Right kidney (tissue), 1 donor: ENCODE results near the gene DGUOK.
"Not testable (repeated sequence)": the region's sequence is repeated elsewhere in the genome, so short reads cannot be mapped to it uniquely, and the experiment has no call there.

Experiments used
- DNase-seq: peaks from one replicate; pipeline ENCODE4 v3.0.0-alpha.2; 2016

The DGUOK gene

DNA sequence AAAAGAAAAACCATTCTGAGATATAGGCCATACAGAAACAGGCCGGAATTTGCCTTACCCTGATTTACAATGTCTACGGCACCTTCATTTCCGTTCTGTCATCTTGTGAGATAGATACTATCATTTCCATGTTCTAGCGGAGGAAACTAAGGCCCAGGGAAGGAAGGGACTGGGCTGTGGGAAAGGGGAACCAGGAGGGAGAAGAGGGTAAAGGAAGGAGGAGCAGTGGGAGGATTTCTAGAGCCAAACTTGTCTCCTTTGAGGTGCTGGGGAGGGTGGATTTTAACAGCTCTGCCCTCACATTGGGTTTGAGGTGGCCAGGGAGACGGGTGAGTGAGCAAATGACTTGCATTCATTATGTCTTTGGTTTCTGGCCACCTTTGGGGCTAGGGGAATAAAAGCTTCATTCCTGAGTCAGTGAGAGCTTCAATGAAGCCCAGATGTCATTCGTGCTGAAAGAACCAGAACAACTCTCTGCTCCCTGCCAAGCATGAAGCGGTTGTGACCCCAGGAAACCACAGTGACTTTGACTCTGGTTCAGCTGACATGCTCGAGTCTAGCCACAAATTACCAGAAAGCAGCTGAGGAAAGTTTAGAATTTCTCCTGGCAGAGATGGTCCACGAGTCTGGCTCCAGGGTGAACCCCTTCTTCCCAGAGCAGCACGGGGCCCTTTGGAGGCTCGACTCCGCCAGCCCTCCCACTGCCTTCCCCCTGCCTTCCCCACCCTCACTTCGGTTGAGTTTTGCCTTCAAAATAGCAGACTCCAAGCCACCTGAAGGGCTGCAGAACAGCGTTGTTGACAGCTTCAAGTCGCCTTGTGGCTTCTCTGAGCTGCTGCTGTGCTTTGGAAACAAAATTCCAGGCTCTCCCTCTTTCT, 30.1 kb upstream of the DGUOK start:
- DNase-seq: no peak

GRCh38 chr2:73897240-73897583, 29.5 kb upstream of the DGUOK start:
- DNase-seq: no peak

DNA sequence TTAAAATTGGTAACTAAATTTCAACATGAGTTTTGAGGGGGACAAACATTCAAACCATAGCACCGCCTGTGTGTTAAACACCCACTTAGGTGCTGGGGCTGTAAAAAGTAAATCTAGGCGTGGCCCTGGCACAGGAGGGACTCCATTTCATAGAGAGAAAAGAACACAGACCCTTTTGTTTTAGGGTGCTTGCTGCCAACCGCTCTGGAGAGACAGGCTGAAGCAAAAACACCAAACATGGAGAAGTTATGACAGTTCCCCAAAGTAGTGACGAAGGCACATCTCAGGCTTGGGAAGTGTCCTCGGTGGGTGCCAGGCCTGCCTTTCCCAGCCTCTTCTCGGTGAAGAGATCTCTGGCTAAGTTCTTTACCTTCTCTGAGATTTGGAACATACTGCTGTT, 28.7 kb upstream of the DGUOK start:
- no peak for DNase-seq

- no peak for DNase-seq
Measured at GRCh38 chr2:73899801-73900336, 26.8 kb upstream of the DGUOK start.

- no peak for DNase-seq
Measured at GRCh38 chr2:73901143-73901542, 25.5 kb upstream of the DGUOK start.

DNA sequence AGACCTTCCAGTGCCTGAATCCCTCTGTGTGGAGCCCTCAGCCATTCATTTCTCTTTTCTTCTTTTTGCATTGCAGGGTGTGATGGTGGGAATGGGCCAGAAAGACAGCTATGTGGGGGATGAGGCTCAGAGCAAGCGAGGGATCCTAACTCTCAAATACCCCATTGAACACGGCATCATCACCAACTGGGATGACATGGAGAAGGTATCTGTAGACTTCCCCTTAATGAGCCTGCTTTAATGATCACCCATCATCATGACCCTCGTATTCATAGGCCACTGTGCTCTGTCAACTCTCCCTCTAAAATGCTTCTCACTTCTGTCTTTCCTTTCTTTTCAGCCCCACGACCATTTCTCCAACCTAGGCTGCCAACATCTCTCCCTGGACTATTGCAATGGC, 24.4 kb upstream of the DGUOK start:
- no peak for DNase-seq

GRCh38 chr2:73903313-73903712, 23.4 kb upstream of the DGUOK start:
- no peak for DNase-seq

GRCh38 chr2:73903949-73904613, 22.6 kb upstream of the DGUOK start:
- not testable (repeated sequence) for DNase-seq

DNA sequence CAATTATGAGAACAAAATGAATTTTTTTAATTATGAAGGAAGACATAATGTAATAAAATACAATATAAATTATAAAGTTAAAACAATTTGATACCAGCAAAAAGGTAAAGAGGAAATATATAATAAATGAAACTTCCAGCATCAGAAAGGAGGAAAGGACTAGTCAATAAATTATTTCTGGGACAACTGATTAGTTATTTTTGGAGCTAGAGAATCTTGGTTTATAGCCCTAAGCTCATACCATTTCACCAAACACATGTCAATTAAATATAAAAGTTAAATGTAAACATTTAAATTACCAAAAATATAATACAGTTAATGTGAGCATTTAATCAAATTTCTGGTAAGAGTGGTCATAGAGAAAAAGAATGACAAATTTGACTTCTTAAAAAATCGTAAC, 21.7 kb upstream of the DGUOK start:
- no peak for DNase-seq

DNA sequence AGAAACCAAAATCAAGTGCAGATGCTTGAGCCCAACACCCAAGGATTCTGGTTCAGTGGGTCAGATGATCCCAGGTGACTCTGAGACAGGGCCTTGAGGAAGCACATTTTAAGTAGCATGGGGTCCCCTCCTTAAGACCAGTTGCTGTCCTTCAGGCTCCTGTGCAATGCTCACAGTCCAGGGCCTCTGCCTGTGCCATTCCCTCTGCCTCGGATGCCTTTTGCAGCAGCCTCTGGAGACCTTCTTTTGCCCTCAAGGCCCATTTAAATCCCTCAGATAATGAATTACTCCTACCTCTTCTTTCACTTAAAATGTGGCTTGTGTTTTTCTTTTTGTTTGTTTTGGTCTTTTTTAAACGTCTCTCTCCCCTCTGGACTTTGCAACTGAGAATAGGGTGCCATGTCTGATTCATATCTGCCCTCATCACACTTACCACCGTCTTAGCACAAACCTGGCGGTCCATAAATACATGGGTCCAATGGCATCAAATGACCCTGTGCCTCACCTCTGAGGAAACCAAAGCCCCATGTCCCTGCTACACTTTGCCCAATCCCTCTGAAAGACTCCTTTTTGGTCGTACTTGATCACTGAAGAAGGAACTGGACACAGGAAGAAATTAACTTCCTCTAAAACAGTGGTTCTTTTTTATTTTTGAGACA, 19.7 kb upstream of the DGUOK start:
- DNase-seq: no peak

- DNase-seq: no peak
Measured at GRCh38 chr2:73907840-73908452, 18.7 kb upstream of the DGUOK start.

- no peak for DNase-seq
Measured at GRCh38 chr2:73908689-73909652, 17.7 kb upstream of the DGUOK start.

GRCh38 chr2:73910873-73911547, 15.7 kb upstream of the DGUOK start:
- DNase-seq: no peak

- no peak for DNase-seq
Measured at GRCh38 chr2:73911548-73912208, 15.0 kb upstream of the DGUOK start.

- no peak for DNase-seq
Measured at GRCh38 chr2:73913414-73914054, 13.1 kb upstream of the DGUOK start.

GRCh38 chr2:73914667-73915066, 12.0 kb upstream of the DGUOK start:
- no peak for DNase-seq

DNA sequence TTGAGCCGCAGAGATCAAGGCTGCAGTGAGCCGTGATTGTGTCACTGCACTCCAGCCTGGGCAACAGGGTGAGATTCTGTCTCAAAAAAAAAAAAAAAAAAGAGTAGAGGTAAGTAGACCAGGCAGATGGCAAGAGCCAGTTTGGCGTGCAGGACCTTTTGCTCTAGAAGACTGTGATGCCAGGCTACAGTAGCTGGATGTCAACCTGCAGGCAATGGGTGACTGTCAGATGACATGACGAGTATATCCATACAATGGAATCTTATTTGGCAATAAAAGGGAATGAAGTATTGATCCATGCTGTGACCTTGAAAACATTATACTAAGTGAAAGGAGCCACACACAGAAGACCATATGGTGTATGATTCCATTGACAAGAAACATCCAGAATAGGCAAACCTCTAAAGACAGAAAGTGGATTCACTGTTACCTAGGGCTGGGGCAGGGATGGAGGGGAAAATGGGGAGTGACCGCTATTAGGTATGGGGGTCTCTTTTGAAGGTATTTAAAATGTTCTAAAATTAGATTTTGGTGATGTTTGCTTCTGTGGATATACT, 11.2 kb upstream of the DGUOK start:
- DNase-seq: no peak

DNA sequence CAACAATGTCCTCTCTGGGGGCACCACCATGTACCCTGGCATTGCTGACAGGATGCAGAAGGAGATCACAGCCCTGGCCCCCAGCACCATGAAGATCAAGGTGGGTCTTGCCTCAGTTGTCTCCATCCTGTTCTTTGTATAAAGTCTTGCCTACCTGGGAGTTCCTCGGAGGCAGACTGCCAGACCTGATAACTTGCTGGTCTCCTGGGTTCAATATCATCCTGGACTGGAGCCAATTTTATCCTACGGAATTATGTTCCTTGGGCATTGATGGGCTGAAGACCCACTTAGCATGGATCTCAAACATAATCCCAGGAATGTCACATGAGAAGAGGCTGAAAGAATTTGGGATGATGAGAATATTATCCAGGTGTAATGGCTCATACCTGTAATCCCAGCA, 10.0 kb upstream of the DGUOK start:
- no peak for DNase-seq

DNA sequence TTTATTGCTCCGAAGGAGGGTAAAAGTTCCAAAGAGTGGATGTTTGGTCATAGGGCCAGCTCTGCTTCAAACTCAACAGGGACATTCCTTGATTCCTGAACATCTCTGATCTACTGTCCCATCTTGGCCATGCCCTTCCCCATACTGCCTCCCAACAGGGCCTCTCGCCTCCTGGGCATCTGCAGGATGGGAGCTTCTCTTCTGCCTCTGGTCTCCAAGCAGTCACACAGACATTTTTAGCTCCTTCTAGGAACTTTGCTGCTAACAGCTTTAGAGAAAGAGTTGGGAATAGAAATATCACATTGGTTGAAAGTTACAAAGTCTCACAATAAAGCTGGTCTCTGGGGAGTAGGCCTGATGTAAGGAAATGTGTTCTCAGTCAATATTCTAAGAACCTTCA, 9.4 kb upstream of the DGUOK start:
- no peak for DNase-seq
